B cell (primary cell): ENCODE data around the gene ALDH8A1.

ENCODE experiments used
- EZH2 ChIP-seq: IDR thresholded peaks from 2 replicates; pipeline ENCODE4 v1.6.1; 2012; ENCODE audit warnings: borderline replicate concordance, low read depth, mild to moderate bottlenecking, moderate library complexity, low read length; ENCODE audit not compliant: insufficient read depth, poor library complexity, severe bottlenecking
- TF ChIP-seq, protein P1 (sequence below): fragments of 200-600 bp; IDR thresholded peaks from one replicate; pipeline ENCODE4 v1.8.0; 2022; ENCODE audit warnings: antibody characterized with exemption, mild to moderate bottlenecking

DNA sequence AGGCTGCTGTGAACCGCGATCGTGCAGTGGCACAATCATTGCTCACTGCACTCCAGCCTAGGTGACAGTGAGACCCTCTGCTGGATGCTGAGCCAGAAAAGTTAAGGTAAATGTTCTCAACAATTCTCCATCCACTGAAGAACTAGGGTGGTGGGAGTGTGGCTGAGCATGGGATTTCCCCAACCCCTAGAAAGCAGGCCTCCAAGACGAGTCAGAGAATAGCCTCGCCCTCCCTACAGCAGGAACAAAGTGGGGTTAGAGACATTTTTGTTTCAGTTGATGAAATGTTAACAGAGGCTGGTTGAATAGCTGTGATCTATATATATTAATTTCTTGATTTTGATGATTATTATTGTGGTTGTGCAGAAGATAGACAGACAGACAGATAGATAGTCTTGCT is 6.1 kb upstream of the ALDH8A1 start:
- TF ChIP-seq, protein P1, sequence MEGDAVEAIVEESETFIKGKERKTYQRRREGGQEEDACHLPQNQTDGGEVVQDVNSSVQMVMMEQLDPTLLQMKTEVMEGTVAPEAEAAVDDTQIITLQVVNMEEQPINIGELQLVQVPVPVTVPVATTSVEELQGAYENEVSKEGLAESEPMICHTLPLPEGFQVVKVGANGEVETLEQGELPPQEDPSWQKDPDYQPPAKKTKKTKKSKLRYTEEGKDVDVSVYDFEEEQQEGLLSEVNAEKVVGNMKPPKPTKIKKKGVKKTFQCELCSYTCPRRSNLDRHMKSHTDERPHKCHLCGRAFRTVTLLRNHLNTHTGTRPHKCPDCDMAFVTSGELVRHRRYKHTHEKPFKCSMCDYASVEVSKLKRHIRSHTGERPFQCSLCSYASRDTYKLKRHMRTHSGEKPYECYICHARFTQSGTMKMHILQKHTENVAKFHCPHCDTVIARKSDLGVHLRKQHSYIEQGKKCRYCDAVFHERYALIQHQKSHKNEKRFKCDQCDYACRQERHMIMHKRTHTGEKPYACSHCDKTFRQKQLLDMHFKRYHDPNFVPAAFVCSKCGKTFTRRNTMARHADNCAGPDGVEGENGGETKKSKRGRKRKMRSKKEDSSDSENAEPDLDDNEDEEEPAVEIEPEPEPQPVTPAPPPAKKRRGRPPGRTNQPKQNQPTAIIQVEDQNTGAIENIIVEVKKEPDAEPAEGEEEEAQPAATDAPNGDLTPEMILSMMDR = no peak
- no peak for TF ChIP-seq EZH2
